IMR-90 (cell line): ENCODE results near the gene SOCS3.

Source experiments
- CEBPB ChIP-seq: IDR thresholded peaks from 2 replicates; pipeline ENCODE4 v1.6.1; 2012; ENCODE audit warnings: low read depth, low read length, improper control_type of control experiment
- CTCF ChIP-seq: conservative IDR thresholded peaks from 2 replicates; pipeline ENCODE4 v1.5.1; 2012; ENCODE audit warnings: mild to moderate bottlenecking, low read depth, low read length, improper control_type of control experiment
- FOS ChIP-seq: fragments of 150-350 bp; IDR thresholded peaks from 2 replicates; pipeline ENCODE4 v1.6.1; 2016; ENCODE audit warnings: low read depth, low read length
- MAZ ChIP-seq: IDR thresholded peaks from 2 replicates; pipeline ENCODE4 v1.6.1; 2012; ENCODE audit warnings: low read depth, mild to moderate bottlenecking, low read length, improper control_type of control experiment, moderate library complexity, borderline replicate concordance
- POLR2A ChIP-seq: IDR thresholded peaks from 2 replicates; pipeline ENCODE4 v1.6.1; 2012; ENCODE audit warnings: mild to moderate bottlenecking, low read depth, low read length
- RCOR1 ChIP-seq: IDR thresholded peaks from 2 replicates; pipeline ENCODE4 v1.6.1; 2012; ENCODE audit warnings: mild to moderate bottlenecking, low read length, improper control_type of control experiment; ENCODE audit not compliant: insufficient replicate concordance
- RFX5 ChIP-seq: IDR thresholded peaks from 2 replicates; pipeline ENCODE4 v1.8.0; 2012; ENCODE audit warnings: low read depth, mild to moderate bottlenecking, low read length, moderate library complexity
- SMC3 ChIP-seq: fragments of 150-350 bp; IDR thresholded peaks from 2 replicates; pipeline ENCODE4 v1.6.1; 2016; ENCODE audit warnings: low read depth, mild to moderate bottlenecking, antibody characterized with exemption, low read length, moderate library complexity

GRCh38 chr17:78359321-78359996, 418 bp downstream of the SOCS3 start:
- TF ChIP-seq RFX5 (no peak), MAZ (no peak), CTCF (no peak), CEBPB (no peak), FOS (no peak), POLR2A (no peak), SMC3 (no peak), RCOR1 (no peak)
